OCI-LY1 (cell line): ENCODE data around the gene METTL21A.

Experiments used
- H2AFZ ChIP-seq: fragments of 200-600 bp; sonication (generic), shearing (Covaris generic); 2 replicates; pipeline ENCODE4 v1.6.0; 2014; ENCODE audit warnings: antibody characterized with exemption, mild to moderate bottlenecking, low read length
- H3F3A ChIP-seq: fragments of 200-600 bp; sonication (generic), shearing (Covaris generic); 2 replicates; pipeline ENCODE4 v1.6.0; 2014; ENCODE audit warnings: mild to moderate bottlenecking, antibody characterized with exemption, low read length, moderate library complexity; ENCODE audit not compliant: insufficient read depth
- H3K27ac ChIP-seq: fragments of 200-600 bp; sonication (generic); 2 replicates; pipeline ENCODE4 v1.5.1; 2014; ENCODE audit warnings: low read length, mixed run types, mild to moderate bottlenecking, low read depth; ENCODE audit not compliant: poor library complexity, severe bottlenecking
- H3K27me3 ChIP-seq: fragments of 200-600 bp; sonication (generic); 2 replicates; pipeline ENCODE4 v1.6.0; 2014; ENCODE audit warnings: antibody characterized with exemption, mild to moderate bottlenecking, low read length, moderate library complexity; ENCODE audit not compliant: insufficient read depth
- H3K36me3 ChIP-seq: fragments of 200-600 bp; sonication (generic); 2 replicates; pipeline ENCODE4 v1.6.1; 2014; ENCODE audit warnings: mild to moderate bottlenecking, antibody characterized with exemption, low read length, moderate library complexity, mixed read lengths; ENCODE audit not compliant: insufficient read depth
- H3K4me1 ChIP-seq: fragments of 200-600 bp; sonication (generic); 2 replicates; pipeline ENCODE4 v1.5.1; 2014; ENCODE audit warnings: mild to moderate bottlenecking, low read length, moderate library complexity; ENCODE audit not compliant: insufficient read depth, severe bottlenecking
- H3K4me2 ChIP-seq: fragments of 200-600 bp; sonication (generic), shearing (Covaris generic); 2 replicates; pipeline ENCODE4 v1.6.1; 2014; ENCODE audit warnings: low read length
- H3K4me3 ChIP-seq: fragments of 200-600 bp; sonication (generic); 2 replicates; pipeline ENCODE4 v1.5.1; 2014; ENCODE audit warnings: low read length, low read depth, mild to moderate bottlenecking, mixed read lengths; ENCODE audit not compliant: poor library complexity, severe bottlenecking
- H3K79me2 ChIP-seq: fragments of 200-600 bp; shearing (Covaris generic); 2 replicates; pipeline ENCODE4 v1.6.1; 2016; ENCODE audit warnings: mixed run types, low read length, mixed read lengths; ENCODE audit not compliant: insufficient read depth
- H3K9ac ChIP-seq: fragments of 200-600 bp; sonication (generic), shearing (Covaris generic); 2 replicates; pipeline ENCODE4 v1.6.1; 2014; ENCODE audit warnings: mild to moderate bottlenecking, low read length, mixed read lengths
- H3K9me2 ChIP-seq: fragments of 200-600 bp; sonication (generic), shearing (Covaris generic); 2 replicates; pipeline ENCODE4 v1.6.1; 2014; ENCODE audit warnings: low read depth, mild to moderate bottlenecking, low read length, mixed read lengths
- H3K9me3 ChIP-seq: fragments of 200-600 bp; shearing (Covaris generic); 2 replicates; pipeline ENCODE4 v1.6.1; 2014; ENCODE audit warnings: low read length, mixed read lengths
- H4K20me1 ChIP-seq: fragments of 200-600 bp; sonication (generic), shearing (Covaris generic); 2 replicates; pipeline ENCODE4 v1.6.0; 2016; ENCODE audit warnings: mild to moderate bottlenecking, low read length; ENCODE audit not compliant: insufficient read depth
- EZH2 ChIP-seq: fragments of 200-600 bp; sonication (generic), shearing (Covaris generic); IDR thresholded peaks from 2 replicates; pipeline ENCODE4 v1.8.0; 2017; ENCODE audit warnings: borderline replicate concordance, mixed run types, mild to moderate bottlenecking, antibody characterized with exemption, low read length, moderate library complexity, mixed read lengths
- TF ChIP-seq, protein P1 (sequence below): fragments of 200-600 bp; sonication (generic), shearing (Covaris generic); IDR thresholded peaks from 2 replicates; pipeline ENCODE4 v1.5.1; 2017; ENCODE audit warnings: mild to moderate bottlenecking, antibody characterized with exemption, low read length, moderate library complexity, mixed read lengths

METTL21A gene

DNA sequence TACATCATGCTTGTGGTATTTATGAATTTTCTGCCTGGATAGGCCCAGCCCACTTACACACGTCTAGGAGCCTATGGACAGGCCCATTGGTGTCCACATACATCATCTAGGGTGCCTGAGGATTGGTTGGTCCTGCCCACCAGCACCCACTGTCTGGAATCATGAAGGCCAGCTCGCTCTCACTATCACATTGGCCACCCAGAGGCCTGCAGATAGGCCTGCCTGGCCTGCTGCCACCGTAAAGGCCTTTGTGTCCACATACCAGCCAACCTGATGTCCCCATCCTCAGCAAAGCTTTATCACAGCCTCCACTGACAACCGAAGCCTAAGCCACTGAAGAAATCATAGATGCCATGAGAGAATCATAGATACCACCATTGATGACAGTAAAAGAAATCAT, 40.2 kb downstream of the METTL21A start:
- Histone ChIP-seq H3K4me2 (no peak overlapping the region), H3K4me1 (no peaks in the 10 kb centered on the region), H3K4me3 (no peak overlapping the region), H3K9me3 (0 out of 2 replicates have a peak, but pooled peaks cover 4% of the 10 kb centered on the region), H2AFZ (no peak overlapping the region), H3K36me3 (peaks cover 89% of the 10 kb centered on the region), H3K9ac (no peak overlapping the region), H4K20me1 (no peaks in the 10 kb centered on the region), H3K79me2 (no peaks in the 10 kb centered on the region), H3F3A (no peaks in the 10 kb centered on the region), H3K27me3 (no peaks in the 10 kb centered on the region), H3K27ac (no peak overlapping the region), H3K9me2 (no peaks in the 10 kb centered on the region)
- TF ChIP-seq, protein P1, sequence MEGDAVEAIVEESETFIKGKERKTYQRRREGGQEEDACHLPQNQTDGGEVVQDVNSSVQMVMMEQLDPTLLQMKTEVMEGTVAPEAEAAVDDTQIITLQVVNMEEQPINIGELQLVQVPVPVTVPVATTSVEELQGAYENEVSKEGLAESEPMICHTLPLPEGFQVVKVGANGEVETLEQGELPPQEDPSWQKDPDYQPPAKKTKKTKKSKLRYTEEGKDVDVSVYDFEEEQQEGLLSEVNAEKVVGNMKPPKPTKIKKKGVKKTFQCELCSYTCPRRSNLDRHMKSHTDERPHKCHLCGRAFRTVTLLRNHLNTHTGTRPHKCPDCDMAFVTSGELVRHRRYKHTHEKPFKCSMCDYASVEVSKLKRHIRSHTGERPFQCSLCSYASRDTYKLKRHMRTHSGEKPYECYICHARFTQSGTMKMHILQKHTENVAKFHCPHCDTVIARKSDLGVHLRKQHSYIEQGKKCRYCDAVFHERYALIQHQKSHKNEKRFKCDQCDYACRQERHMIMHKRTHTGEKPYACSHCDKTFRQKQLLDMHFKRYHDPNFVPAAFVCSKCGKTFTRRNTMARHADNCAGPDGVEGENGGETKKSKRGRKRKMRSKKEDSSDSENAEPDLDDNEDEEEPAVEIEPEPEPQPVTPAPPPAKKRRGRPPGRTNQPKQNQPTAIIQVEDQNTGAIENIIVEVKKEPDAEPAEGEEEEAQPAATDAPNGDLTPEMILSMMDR, result no peak
- no peak for TF ChIP-seq EZH2

DNA sequence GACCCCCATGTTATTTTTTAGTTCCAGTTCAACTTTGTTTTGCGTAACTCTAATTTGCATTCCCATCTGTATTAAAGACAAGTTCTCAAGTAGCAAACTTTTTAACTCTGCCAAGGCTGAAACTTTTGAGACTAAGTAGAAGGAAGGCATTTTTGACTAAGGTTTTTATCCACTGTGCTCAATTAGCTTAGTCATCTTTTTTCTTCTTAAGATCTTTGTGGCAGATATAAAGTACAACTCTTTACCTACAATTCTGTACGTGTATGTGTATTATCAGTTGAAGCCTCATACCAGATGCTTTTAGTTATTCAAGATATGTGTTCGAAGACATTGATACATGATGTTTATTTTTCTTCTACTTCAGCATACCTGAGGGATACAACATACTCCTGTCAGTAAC, 53.8 kb downstream of the METTL21A start:
- Histone ChIP-seq H3K9ac (no peak overlapping the region), H3K4me1 (no peaks in the 10 kb centered on the region), H2AFZ (no peak overlapping the region), H3F3A (no peaks in the 10 kb centered on the region), H3K9me3 (no peaks in the 10 kb centered on the region), H3K79me2 (no peaks in the 10 kb centered on the region), H3K4me3 (no peak overlapping the region), H3K27me3 (no peaks in the 10 kb centered on the region), H4K20me1 (no peaks in the 10 kb centered on the region), H3K27ac (no peak overlapping the region), H3K4me2 (no peak overlapping the region), H3K9me2 (no peaks in the 10 kb centered on the region), H3K36me3 (peaks cover 83% of the 10 kb centered on the region)
- TF ChIP-seq, protein P1, result no peak
- no peak for TF ChIP-seq EZH2

DNA sequence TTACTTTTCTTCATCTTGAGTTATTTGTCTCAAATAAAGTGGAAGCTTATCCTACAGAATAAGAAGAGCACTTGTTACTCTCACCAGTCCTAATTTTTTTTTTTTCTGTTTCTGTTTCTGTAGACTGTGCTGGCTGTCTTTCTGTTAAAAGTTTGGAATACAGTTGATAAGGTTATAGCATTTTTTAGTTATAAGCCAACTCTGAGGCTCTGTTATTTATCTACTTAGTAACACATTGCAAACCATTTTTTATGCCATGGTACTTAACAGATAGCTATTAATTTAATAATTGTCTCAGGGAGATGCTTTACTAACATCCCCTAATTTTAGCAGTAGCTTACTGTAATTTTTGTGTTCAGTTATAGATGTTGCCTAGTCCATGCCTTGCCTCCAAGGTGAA, 57.5 kb downstream of the METTL21A start:
- TF ChIP-seq EZH2, result no peak
- TF ChIP-seq, protein P1, result no peak
- Histone ChIP-seq H3K4me1 (no peaks in the 10 kb centered on the region), H3F3A (no peaks in the 10 kb centered on the region), H3K9me3 (no peaks in the 10 kb centered on the region), H2AFZ (no peak overlapping the region), H3K9ac (no peak overlapping the region), H3K4me3 (no peak overlapping the region), H3K79me2 (no peaks in the 10 kb centered on the region), H4K20me1 (no peaks in the 10 kb centered on the region), H3K27ac (no peak overlapping the region), H3K4me2 (no peak overlapping the region), H3K9me2 (no peaks in the 10 kb centered on the region), H3K27me3 (no peaks in the 10 kb centered on the region), H3K36me3 (peaks cover 70% of the 10 kb centered on the region)
